Breast epithelium (tissue), 3 donors: ENCODE measurements around the gene AHNAK.

Source experiments
- POLR2AphosphoS5 ChIP-seq, 3 donors: sonication (generic); formaldehyde crosslinking; IDR thresholded peaks; one replicate each; pipeline ENCODE4 v1.6.1; 2017; ENCODE audit warnings: antibody characterized with exemption in 3 of 3
- TF ChIP-seq, protein P1 (sequence below), 3 donors: fragments of 450-650 bp; IDR thresholded peaks; one replicate each; pipeline ENCODE4 v1.5.1; 2016 to 2017; ENCODE audit warnings: antibody characterized with exemption in 3 of 3, mild to moderate bottlenecking in 3 of 3, moderate library complexity in 3 of 3

DNA sequence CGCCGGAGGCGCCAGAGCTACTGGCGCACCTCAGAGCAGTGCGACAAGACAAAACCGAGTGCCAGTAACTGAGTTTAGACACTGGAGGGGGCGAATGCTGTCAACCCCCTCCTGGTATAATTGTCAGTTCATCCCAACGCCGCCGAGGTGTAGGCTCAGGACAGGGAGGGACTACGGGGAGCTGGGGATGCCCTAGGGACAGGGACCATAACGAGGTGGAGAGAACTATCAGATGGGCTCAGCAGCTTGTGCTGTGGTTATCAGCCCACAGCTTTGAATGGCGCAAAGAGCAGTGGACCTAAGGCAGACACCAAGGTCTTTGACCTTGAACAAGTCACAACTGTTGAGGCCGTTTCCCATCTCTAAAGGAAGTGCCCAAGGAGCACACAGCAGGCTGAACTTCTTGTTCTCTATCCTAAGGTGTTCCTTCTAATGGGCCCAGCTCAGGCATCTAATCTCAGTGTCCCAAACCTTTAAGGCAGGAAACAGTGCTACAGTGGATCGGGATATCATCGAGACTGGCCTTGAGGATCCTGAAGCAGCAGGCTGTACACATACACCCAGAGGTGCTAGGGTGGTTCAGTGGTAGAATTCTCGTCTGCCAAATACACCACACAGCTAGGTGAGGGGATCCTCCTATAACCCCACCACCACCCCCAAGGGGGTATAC, 45.7 kb upstream of the AHNAK start:
- no peak for TF ChIP-seq POLR2AphosphoS5 (IDR thresholded peaks at IDR 0.05)
- TF ChIP-seq, protein P1, sequence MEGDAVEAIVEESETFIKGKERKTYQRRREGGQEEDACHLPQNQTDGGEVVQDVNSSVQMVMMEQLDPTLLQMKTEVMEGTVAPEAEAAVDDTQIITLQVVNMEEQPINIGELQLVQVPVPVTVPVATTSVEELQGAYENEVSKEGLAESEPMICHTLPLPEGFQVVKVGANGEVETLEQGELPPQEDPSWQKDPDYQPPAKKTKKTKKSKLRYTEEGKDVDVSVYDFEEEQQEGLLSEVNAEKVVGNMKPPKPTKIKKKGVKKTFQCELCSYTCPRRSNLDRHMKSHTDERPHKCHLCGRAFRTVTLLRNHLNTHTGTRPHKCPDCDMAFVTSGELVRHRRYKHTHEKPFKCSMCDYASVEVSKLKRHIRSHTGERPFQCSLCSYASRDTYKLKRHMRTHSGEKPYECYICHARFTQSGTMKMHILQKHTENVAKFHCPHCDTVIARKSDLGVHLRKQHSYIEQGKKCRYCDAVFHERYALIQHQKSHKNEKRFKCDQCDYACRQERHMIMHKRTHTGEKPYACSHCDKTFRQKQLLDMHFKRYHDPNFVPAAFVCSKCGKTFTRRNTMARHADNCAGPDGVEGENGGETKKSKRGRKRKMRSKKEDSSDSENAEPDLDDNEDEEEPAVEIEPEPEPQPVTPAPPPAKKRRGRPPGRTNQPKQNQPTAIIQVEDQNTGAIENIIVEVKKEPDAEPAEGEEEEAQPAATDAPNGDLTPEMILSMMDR (IDR thresholded peaks at IDR 0.05): no peak
